T-cell (primary cell): ENCODE measurements around the gene STEAP4. TPM values are rescaled to one million over a fixed set of nuclear protein-coding genes. Genes with fewer than 3 reads are reported as not detected.

ENCODE experiments used
- ATAC-seq, 4 experiments: fragments of 200-7000 bp in 3 of 4; fragments of 150-1000 bp in 1 of 4; cut with Tn5 transposase; replicated peaks in 1 of 4; 1 replicate in 3 of 4; 2 replicates in 1 of 4; pipeline ENCODE4 v1.10.0; 2021; ENCODE audit warnings: moderate library complexity in 3 of 4, mild to moderate bottlenecking in 2 of 4, moderate number of reproducible peaks in 1 of 4
- CTCF ChIA-PET, 2 donors: fragments of 300-600 bp; sonication (Branson Sonifier 250); formaldehyde crosslinking; loops; one replicate each; lab custom pipeline; 2022; ENCODE audit warnings: antibody characterized with exemption in 2 of 2; lab: Charles Lee
- POLR2A ChIA-PET, 2 donors: fragments of 300-600 bp; sonication (Branson Sonifier 250); formaldehyde crosslinking; loops; one replicate each; lab custom pipeline; 2022; ENCODE audit warnings: antibody characterized with exemption in 2 of 2; lab: Charles Lee
- DNase-seq, 35 experiments: peaks; one replicate each; pipeline versions ENCODE4 v3.0.0 to v3.0.0-alpha.2; 2013 to 2023
- H3K27ac ChIP-seq: one replicate; pipeline ENCODE4 v1.5.1; 2013; ENCODE audit warnings: low read length
- H3K27me3 ChIP-seq, 2 experiments: replicated peaks in 1 of 2; 1 replicate in 1 of 2; 2 replicates in 1 of 2; pipeline versions ENCODE4 v1.6.1 to v1.7.0; 2013; ENCODE audit warnings: low read length in 1 of 2, mixed read lengths in 1 of 2; ENCODE audit not compliant: control insufficient read depth in 2 of 2, insufficient read depth in 2 of 2; ENCODE audit errors: extremely low read depth in 1 of 2
- H3K36me3 ChIP-seq, 2 donors: 1 replicate in 1 of 2; 2 replicates in 1 of 2; pipeline versions ENCODE4 v1.6.1 to v1.7.0; 2013; ENCODE audit warnings: low read length in 1 of 2; ENCODE audit not compliant: control insufficient read depth in 2 of 2, insufficient read depth in 1 of 2; ENCODE audit errors: extremely low read depth in 1 of 2
- H3K4me1 ChIP-seq, 2 experiments: 1 replicate in 1 of 2; 2 replicates in 1 of 2; pipeline versions ENCODE4 v1.6.1 to v1.7.0; 2013; ENCODE audit warnings: low read length in 2 of 2, mixed read lengths in 1 of 2; ENCODE audit not compliant: insufficient read depth in 2 of 2, control insufficient read depth in 1 of 2; ENCODE audit errors: extremely low read depth in 1 of 2
- H3K4me3 ChIP-seq, 2 donors: 1 replicate in 1 of 2; 2 replicates in 1 of 2; pipeline versions ENCODE4 v1.5.1 to v1.7.0; 2013; ENCODE audit warnings: mild to moderate bottlenecking in 2 of 2, low read length in 1 of 2, moderate library complexity in 1 of 2; ENCODE audit not compliant: control insufficient read depth in 1 of 2; ENCODE audit errors: extremely low read depth in 1 of 2
- H3K9me3 ChIP-seq: 2 replicates; pipeline ENCODE4 v1.7.0; 2013
- H3K27ac Mint-ChIP-seq, 2 donors: one replicate each; pipeline ENCODE4 v1.8.0; 2020 to 2021; ENCODE audit warnings: mild to moderate bottlenecking in 2 of 2, mixed read lengths in 2 of 2
- H3K27me3 Mint-ChIP-seq, 2 donors: one replicate each; pipeline ENCODE4 v1.8.0; 2021 to 2022; ENCODE audit warnings: mixed read lengths in 2 of 2
- H3K36me3 Mint-ChIP-seq: one replicate; pipeline ENCODE4 v1.8.0; 2021; ENCODE audit warnings: mixed read lengths
- H3K4me1 Mint-ChIP-seq, 3 donors: one replicate each; pipeline ENCODE4 v1.8.0; 2020 to 2022; ENCODE audit warnings: mixed read lengths in 3 of 3, mild to moderate bottlenecking in 1 of 3
- H3K4me3 Mint-ChIP-seq, 3 donors: one replicate each; pipeline ENCODE4 v1.8.0; 2020 to 2022; ENCODE audit warnings: mild to moderate bottlenecking in 3 of 3, mixed read lengths in 3 of 3, moderate library complexity in 3 of 3
- H3K9me3 Mint-ChIP-seq, 3 donors: one replicate each; pipeline ENCODE4 v1.8.0; 2020 to 2022; ENCODE audit warnings: mixed read lengths in 3 of 3
- WGBS: methylation state at CpG from one replicate; pipeline ENCODE4 v1.1.5; 2013; ENCODE audit warnings: missing lambda C conversion rate; ENCODE audit not compliant: insufficient coverage; 5-methylcytosine and 5-hydroxymethylcytosine counted together
- total RNA-seq, 35 experiments: library from RNA in 6 of 35; stranded (reverse) in 6 of 35; fragments of 120-200 nt in 1 of 35; gene quantifications; one replicate each; pipeline versions ENCODE4 v1.2.1 to v1.2.4 and lab custom pipeline; 2013 to 2026

STEAP4 gene
- total RNA-seq, 5 donors from 2014 or later (not counting 1 experiment from before 2014, with no cell fraction given), result 0.10 to 0.20 (median 0.19) TPM; not detected in 2

GRCh38 chr7:88226201-88226600 lies 80.5 kb downstream of the STEAP4 start:
- ChIA-PET POLR2A (no interaction called here), CTCF (interaction anchor here in 1 of 2 donors (1.6 kb wide), 1 partner anchor 11 kb away, joined by 3 read pairs; no protein-coding TSS in a partner anchor)
- H3K36me3 ChIP-seq, result no peaks in the 10 kb centered on the region
- H3K4me3 ChIP-seq, result no peak overlapping the region
- Mint-ChIP-seq H3K27ac (no peak overlapping the region), H3K27me3 (peaks cover 0 to 15% of the 10 kb centered on the region in 2 donors), H3K4me1 (peaks cover under 1 to 2% (median 1%) of the 10 kb centered on the region in 3 donors), H3K9me3 (peaks cover 0 to 8% (median 0%) of the 10 kb centered on the region in 3 donors), H3K36me3 (peaks cover 2% of the 10 kb centered on the region), H3K4me3 (no peak overlapping the region)
- H3K9me3 ChIP-seq, result no peaks in the 10 kb centered on the region
- H3K4me1 ChIP-seq, result no peaks in the 10 kb centered on the region
- 88% methylated on average over 1 of the region's 4 CpGs for WGBS
- DNase-seq, result no peak
- no peak for ATAC-seq
- H3K27ac ChIP-seq, result no peak overlapping the region
- H3K27me3 ChIP-seq, result no peaks in the 10 kb centered on the region

- Mint-ChIP-seq H3K4me1 (peaks cover 8 to 12% (median 9%) of the 10 kb centered on the region in 3 donors), H3K36me3 (peaks cover 2% of the 10 kb centered on the region), H3K27me3 (peaks cover 0 to 13% of the 10 kb centered on the region in 2 donors), H3K9me3 (peaks cover 0 to 8% (median 0%) of the 10 kb centered on the region in 3 donors), H3K4me3 (no peak overlapping the region), H3K27ac (no peak overlapping the region)
- WGBS, result no CpG with 5 or more reads among the region's 2 CpGs
- H3K9me3 ChIP-seq, result no peaks in the 10 kb centered on the region
- H3K4me3 ChIP-seq, result no peak overlapping the region
- H3K27ac ChIP-seq, result no peak overlapping the region
- ChIA-PET CTCF (interaction anchor here (0.6 to 1.6 kb wide), 3 partner anchors 13 to 394 kb away, joined by 3 to 6 read pairs (median 4); no protein-coding TSS in a partner anchor), POLR2A (interaction anchor here in 1 of 2 donors (0.6 kb wide), 1 partner anchor 34 kb away, joined by 5 read pairs; no protein-coding TSS in a partner anchor)
- peaks cover 3% of the 10 kb centered on the region in 2 experiments for H3K4me1 ChIP-seq
- DNase-seq (no peak), ATAC-seq (no peak)
- no peaks in the 10 kb centered on the region for H3K27me3 ChIP-seq
- H3K36me3 ChIP-seq, result no peaks in the 10 kb centered on the region
These were observed 82.0 kb downstream of the STEAP4 start for GRCh38 chr7:88224601-88225275.

GRCh38 chr7:88223265-88223664 lies 83.4 kb downstream of the STEAP4 start:
- no peak overlapping the region for H3K27ac Mint-ChIP-seq

More at GRCh38 chr7:88223265-88223664, 83.4 kb downstream of the STEAP4 start:
- Mint-ChIP-seq H3K36me3 (peaks cover 1% of the 10 kb centered on the region), H3K27me3 (peaks cover 0 to 5% of the 10 kb centered on the region in 2 donors), H3K4me1 (peaks cover 16 to 19% (median 18%) of the 10 kb centered on the region in 3 donors), H3K4me3 (no peak overlapping the region), H3K9me3 (peaks cover 0 to 1% (median 0%) of the 10 kb centered on the region in 3 donors)
- no peak overlapping the region for H3K27ac ChIP-seq
- H3K27me3 ChIP-seq, result no peaks in the 10 kb centered on the region
- POLR2A ChIA-PET, result no interaction called here
- CTCF ChIA-PET, result no interaction called here
- no peak overlapping the region for H3K4me3 ChIP-seq
- no peaks in the 10 kb centered on the region for H3K9me3 ChIP-seq
- H3K36me3 ChIP-seq, result no peaks in the 10 kb centered on the region
- H3K4me1 ChIP-seq, result peaks cover 10 to 11% of the 10 kb centered on the region in 2 experiments
- ATAC-seq (no peak), DNase-seq (no peak)
- no CpG with 5 or more reads among the region's 2 CpGs for WGBS

Other genes starting within 250 kb of the STEAP4 start
- 10 to 100 TPM; 58.0 to 67.9 (median 62.8) TPM for gene SRI, start 86.9 kb downstream of the STEAP4 start, total RNA-seq